HepG2 (cell line): ENCODE results near the gene GJC1. TPM values are rescaled to one million over a fixed set of nuclear protein-coding genes. Genes with fewer than 3 reads are reported as not detected.

ENCODE experiments used
- ATAC-seq: fragments of 200-7000 bp; cut with Tn5 transposase; 3 replicates; pipeline ENCODE4 v1.9.1; 2020; ENCODE audit warnings: mild to moderate bottlenecking, moderate library complexity
- BruUV-seq: library from RNA; stranded (reverse); fragments of 400-500 nt; replicated peaks from 2 replicates; lab custom pipeline; 2021; lab: Mats Ljungman, UMichigan
- CTCF ChIA-PET: fragments of 300-600 bp; formaldehyde crosslinking; extraction: SDS; loops from one replicate; lab custom pipeline; 2021; ENCODE audit warnings: low total read pairs, inconsistent platforms, low intra/inter-chr PET ratio; lab: Yijun Ruan, JAX
- POLR2A ChIA-PET: fragments of 350-600 bp; sonication (Branson Sonifier 250); formaldehyde crosslinking; loops from one replicate; lab custom pipeline; 2020; ENCODE audit warnings: antibody characterized with exemption, inconsistent platforms; lab: Yijun Ruan, JAX
- DNase-seq: peaks from one replicate; pipeline ENCODE4 v3.0.0-alpha.2; 2015; ENCODE audit warnings: low spot score
- FAIRE-seq: peaks from 3 replicates; lab custom pipeline; 2011; peaks lifted over from hg19 to GRCh38; lab: Jason Lieb, UNC
- H2AFZ ChIP-seq: one replicate; pipeline ENCODE4 v1.6.1; 2011; ENCODE audit warnings: low read length, inconsistent platforms
- H3K27ac ChIP-seq: fragments of 300-600 bp; 3 replicates; pipeline ENCODE4 v1.8.0; 2011; ENCODE audit warnings: mixed run types, mild to moderate bottlenecking, mixed read lengths, low read length, inconsistent platforms; ENCODE audit not compliant: insufficient read depth; ENCODE audit errors: extremely low read length
- H3K27me3 ChIP-seq, 2 experiments: fragments of 200-600 bp in 1 of 2; 2 replicates in 1 of 2; 3 replicates in 1 of 2; pipeline versions ENCODE4 v1.6.0 to v1.8.0; 2011; ENCODE audit warnings: low read length in 2 of 2, mild to moderate bottlenecking in 2 of 2, moderate library complexity in 2 of 2, inconsistent platforms in 1 of 2; ENCODE audit not compliant: insufficient read depth in 2 of 2, control insufficient read depth in 1 of 2
- H3K36me3 ChIP-seq, 2 experiments: fragments of 200-600 bp in 1 of 2; replicated peaks in 1 of 2; 2 replicates in 1 of 2; 3 replicates in 1 of 2; pipeline versions ENCODE4 v1.5.1 to v1.8.0; 2011; ENCODE audit warnings: low read length in 2 of 2, inconsistent platforms in 1 of 2; ENCODE audit not compliant: insufficient read depth in 2 of 2, control insufficient read depth in 1 of 2
- H3K4me1 ChIP-seq: 2 replicates; pipeline ENCODE4 v1.5.1; 2012; ENCODE audit warnings: low read length, inconsistent platforms; ENCODE audit not compliant: insufficient read depth
- H3K4me2 ChIP-seq: 2 replicates; pipeline ENCODE4 v1.6.0; 2011; ENCODE audit warnings: low read depth, low read length, inconsistent platforms
- H3K4me3 ChIP-seq, 3 experiments: fragments of 200-600 bp in 1 of 3; sonication (generic), shearing (Covaris generic) in 1 of 3; replicated peaks in 1 of 3; 2 replicates each; pipeline ENCODE4 v1.5.1; 2011 to 2016; ENCODE audit warnings: low read length in 3 of 3, inconsistent platforms in 2 of 3, low read depth in 2 of 3, mild to moderate bottlenecking in 2 of 3, control low read depth in 1 of 3, mixed read lengths in 1 of 3; ENCODE audit not compliant: insufficient read depth in 1 of 3
- H3K79me2 ChIP-seq: one replicate; pipeline ENCODE4 v1.6.1; 2011; ENCODE audit warnings: low read length, inconsistent platforms; ENCODE audit not compliant: insufficient read depth
- H3K9ac ChIP-seq: 2 replicates; pipeline ENCODE4 v1.6.0; 2011; ENCODE audit warnings: mild to moderate bottlenecking, low read depth, low read length, inconsistent platforms; ENCODE audit not compliant: insufficient read depth
- H3K9me3 ChIP-seq: 2 replicates; pipeline ENCODE4 v1.5.1; 2012; ENCODE audit warnings: mild to moderate bottlenecking, low read length
- H4K20me1 ChIP-seq: 2 replicates; pipeline ENCODE4 v1.6.0; 2011; ENCODE audit warnings: inconsistent platforms, mild to moderate bottlenecking, low read length, moderate library complexity; ENCODE audit not compliant: insufficient read depth
- DR1 ChIP-seq: sonication (generic); formaldehyde crosslinking; IDR thresholded peaks from 2 replicates; pipeline ENCODE4 v1.8.0; 2021; ENCODE audit warnings: mild to moderate bottlenecking, missing genetic modification reagents, inconsistent platforms
- FOXM1 ChIP-seq: sonication (generic); formaldehyde crosslinking; IDR thresholded peaks from 2 replicates; pipeline ENCODE4 v1.5.0; 2020; ENCODE audit warnings: missing genetic modification reagents
- LCORL ChIP-seq, 2 experiments: fragments of 450-650 bp in 1 of 2; sonication (generic) in 1 of 2; formaldehyde crosslinking in 1 of 2; IDR thresholded peaks; 2 replicates each; pipeline versions ENCODE4 v1.5.0 to v1.6.1; 2017 to 2020; ENCODE audit warnings: antibody characterized with exemption in 1 of 2, missing genetic modification reagents in 1 of 2
- NFE2L1 ChIP-seq: sonication (generic); formaldehyde crosslinking; IDR thresholded peaks from 2 replicates; pipeline ENCODE4 v1.4.0; 2020; ENCODE audit warnings: missing genetic modification reagents, mild to moderate bottlenecking, borderline replicate concordance
- NR2F2 ChIP-seq: IDR thresholded peaks from 2 replicates; pipeline ENCODE4 v1.6.1; 2012; ENCODE audit warnings: low read depth, inconsistent platforms, borderline replicate concordance
- PHF20 ChIP-seq: sonication (generic); formaldehyde crosslinking; IDR thresholded peaks from 2 replicates; pipeline ENCODE4 v1.5.0; 2020; ENCODE audit warnings: mild to moderate bottlenecking, missing genetic modification reagents
- ZNF260 ChIP-seq: sonication (generic); formaldehyde crosslinking; IDR thresholded peaks from 2 replicates; pipeline ENCODE4 v1.4.0; 2020; ENCODE audit warnings: missing genetic modification reagents, low read depth, mild to moderate bottlenecking, borderline replicate concordance
- ZNF550 ChIP-seq: sonication (generic); formaldehyde crosslinking; IDR thresholded peaks from 2 replicates; pipeline ENCODE4 v1.4.0; 2020; ENCODE audit warnings: mild to moderate bottlenecking, missing genetic modification reagents, borderline replicate concordance
- ZNF598 ChIP-seq: sonication (generic); formaldehyde crosslinking; IDR thresholded peaks from 2 replicates; pipeline ENCODE4 v1.5.1; 2020; ENCODE audit warnings: mild to moderate bottlenecking, missing genetic modification reagents, borderline replicate concordance
- WGBS: methylation state at CpG from one replicate; pipeline ENCODE4 v1.1.6; 2017; ENCODE audit warnings: low lambda C conversion rate; 5-methylcytosine and 5-hydroxymethylcytosine counted together
- in situ Hi-C: cut with HindIII; loops from 2 replicates; pipeline ENCODE4 v1.10.0; 2017; ENCODE audit warnings: low pct_unique_long_range_greater_than_20kb; ENCODE audit not compliant: extremely low pct_ligation_motif_present
- intact Hi-C: fragments of 100-400 bp; cut with micrococcal nuclease; formaldehyde crosslinking; loops from one replicate; pipeline ENCODE4 v1.10.0; 2022; ENCODE audit not compliant: unreplicated experiment
- polyA plus RNA-seq, 8 experiments: library from polyadenylated mRNA; depleted of rRNA in 3 of 8; stranded (reverse) in 7 of 8; unstranded in 1 of 8; fragments of >200 nt; fragmentation: Illumina TruSeq in 4 of 8; extraction: Trizol in 4 of 8; gene quantifications; 2 replicates each; pipeline versions ENCODE4 v1.2.1 to v1.2.3, GENCODE V29; 2011 to 2016; ENCODE audit warnings: low read depth in 4 of 8, missing spikeins in 1 of 8, mixed read lengths in 1 of 8; ENCODE audit not compliant: insufficient read depth in 1 of 8
- total RNA-seq, 5 experiments: library from RNA; depleted of rRNA; stranded (reverse); fragments of >200 nt; fragmentation: Illumina TruSeq; extraction: Trizol; gene quantifications; 2 replicates each; pipeline ENCODE4 v1.2.3, GENCODE V29; 2016; ENCODE audit warnings: low read depth in 1 of 5
- TF ChIP-seq, protein P1 (sequence below), 2 experiments: sonication (generic) in 1 of 2; formaldehyde crosslinking in 1 of 2; IDR thresholded peaks; 2 replicates each; pipeline versions ENCODE4 v1.5.1 to v1.6.1; 2011 to 2020; ENCODE audit warnings: borderline replicate concordance in 1 of 2, low read depth in 1 of 2, low read length in 1 of 2, mild to moderate bottlenecking in 1 of 2, missing genetic modification reagents in 1 of 2, moderate library complexity in 1 of 2
- TF ChIP-seq, protein P2 (sequence below): sonication (generic); formaldehyde crosslinking; IDR thresholded peaks from 2 replicates; pipeline ENCODE4 v1.5.0; 2020; ENCODE audit warnings: missing genetic modification reagents
- TF ChIP-seq, protein P3 (sequence below): sonication (generic); formaldehyde crosslinking; IDR thresholded peaks from 2 replicates; pipeline ENCODE4 v1.4.0; 2020; ENCODE audit warnings: mild to moderate bottlenecking, missing genetic modification reagents, borderline replicate concordance

The GJC1 gene
- total and polyA plus RNA-seq, 2 of the 13 experiments (the other 11 are each of a cell fraction or from before 2014, with no cell fraction given), result 1.7 TPM

DNA sequence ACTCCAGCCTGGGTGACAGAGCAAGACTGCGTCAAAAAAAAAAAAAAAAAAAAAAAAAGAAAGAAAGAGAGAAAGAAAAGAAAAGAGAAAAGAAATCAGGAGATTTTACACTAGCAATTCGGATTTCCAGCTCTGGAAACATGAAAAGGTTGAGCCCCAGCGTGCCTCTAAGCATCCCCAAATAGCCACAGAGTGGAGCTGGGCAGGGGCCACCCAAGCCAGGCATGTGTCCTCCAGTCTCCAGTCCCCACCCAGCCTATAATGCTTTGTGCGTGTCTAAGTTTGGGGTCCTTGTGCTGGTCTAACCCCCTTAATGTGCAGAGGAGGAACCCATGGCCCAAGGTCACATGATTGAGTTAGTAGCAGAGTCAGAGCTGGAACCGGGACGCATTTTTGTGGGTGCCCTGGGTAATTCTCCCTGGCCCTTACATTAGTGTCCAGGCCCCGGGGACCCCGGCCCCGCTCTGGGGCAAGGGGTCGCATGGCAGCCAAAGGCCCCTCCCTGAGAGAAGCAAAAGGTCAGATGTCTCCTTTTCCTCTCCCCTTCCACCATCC, 51.4 kb downstream of the GJC1 start:
- intact Hi-C loops (loop anchor here (1.0 to 5.0 kb wide), 2 partner anchors 87 to 244 kb away; no protein-coding TSS in a partner anchor), in situ Hi-C loops (loop anchor here (5.0 to 25.0 kb wide), 2 partner anchors 89 to 234 kb away; no protein-coding TSS in a partner anchor)
- ATAC-seq, result no peak
- Histone ChIP-seq H3K4me1 (peaks cover 62% of the 10 kb centered on the region), H4K20me1 (no peaks in the 10 kb centered on the region), H3K9ac (0 out of 2 replicates have a peak overlapping the region, but pooled peaks have one; percentile 31), H3K36me3 (no peaks in the 10 kb centered on the region), H3K4me3 (peak overlapping the region; percentile 50 to 81 (median 52); a peak in 4 of 6 replicates), H3K79me2 (no peaks in the 10 kb centered on the region), H3K4me2 (peak overlapping the region; percentile 98), H3K27ac (no peak overlapping the region), H3K27me3 (peaks cover 3 to 41% of the 10 kb centered on the region in 2 experiments; a peak in 3 of 5 replicates), H2AFZ (no peak overlapping the region), H3K9me3 (no peaks in the 10 kb centered on the region)
- 19% methylated on average over 8 of the region's 10 CpGs for WGBS
- BruUV-seq, result no TSS peak
- FAIRE-seq, result no peak
- no peak for DNase-seq
- ChIA-PET CTCF (interaction anchor here (1.1 to 3.7 kb wide), 3 partner anchors 53 to 100 kb away, joined by 4 to 45 read pairs (median 13); no protein-coding TSS in a partner anchor), POLR2A (interaction anchor here (0.7 kb wide), 1 partner anchor 47 kb away, joined by 4 read pairs; no protein-coding TSS in a partner anchor)
- TF ChIP-seq DR1 (CRISPR knock-in tag) (0 out of 2 replicates have a peak, but pooled peaks have one; percentile 23), NFE2L1 (CRISPR knock-in tag) (0 out of 2 replicates have a peak, but pooled peaks have one; percentile 1), LCORL (IDR thresholded peaks at IDR 0.05) (no peak), LCORL (CRISPR knock-in tag; IDR thresholded peaks at IDR 0.05) (no peak), FOXM1 (no peak), PHF20 (CRISPR knock-in tag) (no peak), ZNF598 (0 out of 2 replicates have a peak, but pooled peaks have one; percentile 13), ZNF550 (no peak), NR2F2 (no peak), ZNF260 (CRISPR knock-in tag) (0 out of 2 replicates have a peak, but pooled peaks have one; percentile 9)
- TF ChIP-seq, protein P1, sequence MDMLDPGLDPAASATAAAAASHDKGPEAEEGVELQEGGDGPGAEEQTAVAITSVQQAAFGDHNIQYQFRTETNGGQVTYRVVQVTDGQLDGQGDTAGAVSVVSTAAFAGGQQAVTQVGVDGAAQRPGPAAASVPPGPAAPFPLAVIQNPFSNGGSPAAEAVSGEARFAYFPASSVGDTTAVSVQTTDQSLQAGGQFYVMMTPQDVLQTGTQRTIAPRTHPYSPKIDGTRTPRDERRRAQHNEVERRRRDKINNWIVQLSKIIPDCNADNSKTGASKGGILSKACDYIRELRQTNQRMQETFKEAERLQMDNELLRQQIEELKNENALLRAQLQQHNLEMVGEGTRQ (IDR thresholded peaks at IDR 0.05; ENCODE audit: low read depth, low read length), result 0 out of 2 replicates have a peak, but pooled peaks have one; percentile 5
- TF ChIP-seq, protein P1 (CRISPR knock-in tag; IDR thresholded peaks at IDR 0.05; ENCODE audit: borderline replicate concordance), result no peak
- TF ChIP-seq, protein P2, sequence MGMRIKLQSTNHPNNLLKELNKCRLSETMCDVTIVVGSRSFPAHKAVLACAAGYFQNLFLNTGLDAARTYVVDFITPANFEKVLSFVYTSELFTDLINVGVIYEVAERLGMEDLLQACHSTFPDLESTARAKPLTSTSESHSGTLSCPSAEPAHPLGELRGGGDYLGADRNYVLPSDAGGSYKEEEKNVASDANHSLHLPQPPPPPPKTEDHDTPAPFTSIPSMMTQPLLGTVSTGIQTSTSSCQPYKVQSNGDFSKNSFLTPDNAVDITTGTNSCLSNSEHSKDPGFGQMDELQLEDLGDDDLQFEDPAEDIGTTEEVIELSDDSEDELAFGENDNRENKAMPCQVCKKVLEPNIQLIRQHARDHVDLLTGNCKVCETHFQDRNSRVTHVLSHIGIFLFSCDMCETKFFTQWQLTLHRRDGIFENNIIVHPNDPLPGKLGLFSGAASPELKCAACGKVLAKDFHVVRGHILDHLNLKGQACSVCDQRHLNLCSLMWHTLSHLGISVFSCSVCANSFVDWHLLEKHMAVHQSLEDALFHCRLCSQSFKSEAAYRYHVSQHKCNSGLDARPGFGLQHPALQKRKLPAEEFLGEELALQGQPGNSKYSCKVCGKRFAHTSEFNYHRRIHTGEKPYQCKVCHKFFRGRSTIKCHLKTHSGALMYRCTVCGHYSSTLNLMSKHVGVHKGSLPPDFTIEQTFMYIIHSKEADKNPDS (CRISPR knock-in tag), result no peak
- TF ChIP-seq, protein P3, sequence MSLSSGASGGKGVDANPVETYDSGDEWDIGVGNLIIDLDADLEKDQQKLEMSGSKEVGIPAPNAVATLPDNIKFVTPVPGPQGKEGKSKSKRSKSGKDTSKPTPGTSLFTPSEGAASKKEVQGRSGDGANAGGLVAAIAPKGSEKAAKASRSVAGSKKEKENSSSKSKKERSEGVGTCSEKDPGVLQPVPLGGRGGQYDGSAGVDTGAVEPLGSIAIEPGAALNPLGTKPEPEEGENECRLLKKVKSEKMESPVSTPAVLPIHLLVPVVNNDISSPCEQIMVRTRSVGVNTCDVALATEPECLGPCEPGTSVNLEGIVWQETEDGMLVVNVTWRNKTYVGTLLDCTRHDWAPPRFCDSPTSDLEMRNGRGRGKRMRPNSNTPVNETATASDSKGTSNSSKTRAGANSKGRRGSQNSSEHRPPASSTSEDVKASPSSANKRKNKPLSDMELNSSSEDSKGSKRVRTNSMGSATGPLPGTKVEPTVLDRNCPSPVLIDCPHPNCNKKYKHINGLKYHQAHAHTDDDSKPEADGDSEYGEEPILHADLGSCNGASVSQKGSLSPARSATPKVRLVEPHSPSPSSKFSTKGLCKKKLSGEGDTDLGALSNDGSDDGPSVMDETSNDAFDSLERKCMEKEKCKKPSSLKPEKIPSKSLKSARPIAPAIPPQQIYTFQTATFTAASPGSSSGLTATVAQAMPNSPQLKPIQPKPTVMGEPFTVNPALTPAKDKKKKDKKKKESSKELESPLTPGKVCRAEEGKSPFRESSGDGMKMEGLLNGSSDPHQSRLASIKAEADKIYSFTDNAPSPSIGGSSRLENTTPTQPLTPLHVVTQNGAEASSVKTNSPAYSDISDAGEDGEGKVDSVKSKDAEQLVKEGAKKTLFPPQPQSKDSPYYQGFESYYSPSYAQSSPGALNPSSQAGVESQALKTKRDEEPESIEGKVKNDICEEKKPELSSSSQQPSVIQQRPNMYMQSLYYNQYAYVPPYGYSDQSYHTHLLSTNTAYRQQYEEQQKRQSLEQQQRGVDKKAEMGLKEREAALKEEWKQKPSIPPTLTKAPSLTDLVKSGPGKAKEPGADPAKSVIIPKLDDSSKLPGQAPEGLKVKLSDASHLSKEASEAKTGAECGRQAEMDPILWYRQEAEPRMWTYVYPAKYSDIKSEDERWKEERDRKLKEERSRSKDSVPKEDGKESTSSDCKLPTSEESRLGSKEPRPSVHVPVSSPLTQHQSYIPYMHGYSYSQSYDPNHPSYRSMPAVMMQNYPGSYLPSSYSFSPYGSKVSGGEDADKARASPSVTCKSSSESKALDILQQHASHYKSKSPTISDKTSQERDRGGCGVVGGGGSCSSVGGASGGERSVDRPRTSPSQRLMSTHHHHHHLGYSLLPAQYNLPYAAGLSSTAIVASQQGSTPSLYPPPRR (CRISPR knock-in tag), result 0 out of 2 replicates have a peak, but pooled peaks have one; percentile 3
